ENCODE results near the gene WDR7. TPM values are rescaled to one million over a fixed set of nuclear protein-coding genes. Genes with fewer than 3 reads are reported as not detected.

WDR7 gene
- total RNA-seq, 2 donors from 2014 or later, result 51.1 to 69.1 TPM

DNA sequence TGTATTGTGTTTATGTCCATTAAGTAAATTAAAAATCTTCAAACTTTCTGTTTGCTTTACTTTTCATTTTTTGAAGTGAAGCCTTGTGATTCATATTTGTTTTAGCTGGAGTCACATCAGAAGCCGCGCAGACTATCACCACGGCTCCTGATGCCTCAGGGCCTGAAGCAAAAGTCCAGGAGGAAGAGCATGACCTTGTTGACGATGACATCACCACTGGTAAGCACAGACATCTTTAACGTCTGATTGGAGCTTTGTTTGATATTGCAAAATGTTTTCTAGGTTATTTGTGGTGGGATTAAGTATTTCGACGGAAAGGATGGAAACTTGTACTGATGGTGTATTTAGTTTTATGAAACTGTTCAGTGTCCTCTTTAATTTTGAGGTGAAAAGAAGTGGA, 164.8 kb downstream of the WDR7 start:
- no peak for ATAC-seq
- peaks cover 0 to 4% of the 10 kb centered on the region in 2 donors for H3K4me1 Mint-ChIP-seq (ENCODE audit: low read depth in 2 of 2)
- H3K36me3 Mint-ChIP-seq, result no peaks in the 10 kb centered on the region
- H3K4me3 Mint-ChIP-seq, result no peak overlapping the region
- no peaks in the 10 kb centered on the region for H3K9me3 Mint-ChIP-seq
- no peak for DNase-seq (ENCODE audit: low spot score)
- H3K27me3 Mint-ChIP-seq, result no peaks in the 10 kb centered on the region
- H3K27ac Mint-ChIP-seq, result no peak overlapping the region

DNA sequence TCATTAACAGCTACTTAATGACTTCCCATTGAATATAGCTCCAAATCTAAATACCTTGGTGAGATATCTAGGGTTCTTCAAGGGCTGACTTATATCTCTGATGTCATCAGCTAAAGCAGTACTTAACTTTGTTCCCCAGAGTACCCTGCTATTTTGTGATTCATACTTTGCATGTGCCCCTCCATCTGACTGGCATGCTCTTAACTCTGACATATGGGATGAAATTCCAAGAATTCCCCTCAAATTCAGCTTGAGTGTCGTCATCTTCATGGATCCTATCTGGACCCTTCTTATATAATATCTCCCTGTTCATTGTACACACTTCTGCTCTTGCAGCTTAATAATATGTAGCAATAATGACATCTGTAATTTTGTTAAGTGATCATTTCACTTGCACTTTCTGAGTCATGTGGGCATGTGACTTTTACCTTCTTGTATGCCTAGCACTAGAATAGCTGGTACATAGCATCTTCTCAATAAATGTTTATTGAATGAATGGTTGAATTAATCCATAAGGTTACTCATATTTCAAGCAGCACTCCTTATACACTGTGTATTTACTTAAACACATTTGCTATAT, 172.9 kb downstream of the WDR7 start:
- Mint-ChIP-seq H3K9me3 (no peaks in the 10 kb centered on the region), H3K4me3 (no peak overlapping the region), H3K27me3 (no peaks in the 10 kb centered on the region), H3K4me1 (ENCODE audit: low read depth in 2 of 2) (peaks cover 16 to 17% of the 10 kb centered on the region in 2 donors), H3K27ac (no peak overlapping the region), H3K36me3 (peaks cover 8% of the 10 kb centered on the region)
- no peak for ATAC-seq
- no peak for DNase-seq (ENCODE audit: low spot score)

DNA sequence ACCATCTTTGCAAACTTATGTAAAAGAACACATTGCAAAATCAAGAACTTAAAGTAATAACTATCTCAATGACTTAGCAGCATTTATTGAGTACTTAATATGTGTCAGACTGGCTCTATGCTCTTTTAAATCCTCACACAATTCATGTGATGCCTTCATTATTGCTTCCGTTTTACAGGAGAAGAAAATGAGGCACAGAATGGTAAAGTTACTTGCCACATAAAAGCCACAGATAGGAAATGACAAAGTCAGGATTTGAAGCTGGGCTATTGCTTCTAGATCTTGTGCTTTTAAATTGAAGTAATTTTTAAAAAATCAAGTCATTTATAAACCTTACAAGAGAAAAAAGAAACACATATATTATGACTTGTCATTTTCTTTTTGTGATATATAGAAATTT, 174.2 kb downstream of the WDR7 start:
- no peaks in the 10 kb centered on the region for H3K27me3 Mint-ChIP-seq
- H3K27ac Mint-ChIP-seq, result peak overlapping the region in 1 of 2 donors; percentile 6
- no peak for DNase-seq (ENCODE audit: low spot score)
- peaks cover 19 to 21% of the 10 kb centered on the region in 2 donors for H3K4me1 Mint-ChIP-seq (ENCODE audit: low read depth in 2 of 2)
- ATAC-seq, result no peak
- peaks cover 8% of the 10 kb centered on the region for H3K36me3 Mint-ChIP-seq
- no peaks in the 10 kb centered on the region for H3K9me3 Mint-ChIP-seq
- H3K4me3 Mint-ChIP-seq, result no peak overlapping the region

DNA sequence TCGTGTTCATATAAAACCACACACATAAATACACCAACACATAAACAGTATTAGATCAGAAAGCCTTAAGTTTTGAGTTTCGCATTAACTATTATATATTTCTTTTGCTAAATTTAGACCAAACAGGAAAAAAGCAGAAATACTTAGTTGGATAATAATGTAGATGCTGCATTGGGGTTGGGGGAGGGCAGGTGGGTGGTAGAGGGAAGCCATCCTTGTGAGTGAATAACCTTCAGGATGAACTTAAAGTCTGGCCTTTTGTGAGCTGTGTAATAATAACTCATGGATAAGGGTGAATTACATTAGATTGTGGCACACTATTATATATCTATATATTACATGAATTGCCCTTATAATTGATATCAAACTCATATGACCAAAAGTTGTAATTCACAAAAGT, 174.7 kb downstream of the WDR7 start:
- H3K4me1 Mint-ChIP-seq (ENCODE audit: low read depth in 2 of 2), result peaks cover 21 to 23% of the 10 kb centered on the region in 2 donors
- ATAC-seq (no peak), DNase-seq (ENCODE audit: low spot score) (no peak)
- no peak overlapping the region for H3K4me3 Mint-ChIP-seq
- H3K9me3 Mint-ChIP-seq, result no peaks in the 10 kb centered on the region
- peaks cover 8% of the 10 kb centered on the region for H3K36me3 Mint-ChIP-seq
- no peak overlapping the region for H3K27ac Mint-ChIP-seq
- H3K27me3 Mint-ChIP-seq, result no peaks in the 10 kb centered on the region

DNA sequence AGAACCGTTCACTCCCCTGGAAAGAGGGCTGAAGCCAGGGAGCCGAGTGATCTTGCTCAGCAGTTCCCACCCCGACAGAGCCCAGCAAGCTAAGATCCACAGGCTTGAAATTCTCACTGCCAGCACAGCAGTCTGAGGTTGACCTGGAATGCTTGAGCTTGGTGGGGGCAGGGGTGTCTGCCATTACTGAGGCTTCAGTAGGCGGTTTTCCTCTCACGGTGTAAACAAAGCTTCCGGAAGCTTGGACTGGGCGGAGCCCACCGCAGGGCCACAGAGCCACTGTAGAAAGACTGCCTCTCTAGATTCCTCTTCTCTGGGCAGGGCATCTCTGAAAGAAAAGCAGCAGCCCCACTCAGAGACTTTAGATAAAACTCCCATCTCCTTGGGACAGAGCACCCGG, 180.8 kb downstream of the WDR7 start:
- Mint-ChIP-seq H3K36me3 (no peaks in the 10 kb centered on the region), H3K4me3 (no peak overlapping the region), H3K4me1 (ENCODE audit: low read depth in 2 of 2) (peaks cover 9 to 11% of the 10 kb centered on the region in 2 donors), H3K9me3 (no peaks in the 10 kb centered on the region), H3K27ac (no peak overlapping the region), H3K27me3 (no peaks in the 10 kb centered on the region)
- ATAC-seq, result no peak
- DNase-seq (ENCODE audit: low spot score), result no peak

DNA sequence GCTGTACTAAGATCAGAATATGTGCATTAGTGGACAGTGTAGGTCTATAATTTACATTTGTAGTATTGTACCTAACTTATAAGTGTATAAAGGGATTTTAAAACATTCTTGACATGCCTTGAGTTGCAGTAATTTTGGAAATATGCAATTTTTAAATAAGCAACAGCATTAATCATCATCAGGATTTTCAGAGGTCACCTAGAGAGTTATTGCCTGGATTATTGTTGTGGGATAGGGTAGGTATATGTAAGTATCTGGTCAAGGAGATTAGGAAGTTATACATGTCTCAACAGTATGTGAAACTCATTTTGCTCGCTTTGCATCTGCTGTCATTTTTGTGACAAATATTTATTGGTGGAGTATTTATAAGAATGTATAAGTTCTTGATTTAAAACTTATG, 184.2 kb downstream of the WDR7 start:
- Mint-ChIP-seq H3K27me3 (no peaks in the 10 kb centered on the region), H3K9me3 (no peaks in the 10 kb centered on the region), H3K4me1 (ENCODE audit: low read depth in 2 of 2) (peaks cover 6 to 7% of the 10 kb centered on the region in 2 donors), H3K27ac (no peak overlapping the region), H3K4me3 (no peak overlapping the region), H3K36me3 (no peaks in the 10 kb centered on the region)
- no peak for ATAC-seq
- DNase-seq (ENCODE audit: low spot score), result no peak

DNA sequence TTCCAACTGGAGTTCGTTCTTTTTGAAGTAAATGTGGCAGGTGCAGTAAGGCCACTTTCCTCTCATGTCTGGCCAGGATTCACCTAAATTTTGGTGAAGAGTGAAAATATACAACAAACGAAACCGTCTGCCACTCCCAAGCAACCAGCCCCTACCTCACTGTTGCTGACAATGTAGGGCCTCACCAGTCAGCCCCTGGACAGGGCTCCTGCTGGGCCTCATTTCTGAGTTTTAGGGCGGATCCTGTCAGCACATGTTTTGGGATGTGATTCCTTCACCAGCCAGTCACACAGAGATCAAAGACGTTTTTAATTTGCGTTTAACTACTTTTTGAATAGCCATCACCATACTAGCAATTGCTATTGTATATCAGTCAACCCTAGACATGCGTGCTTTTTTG, 185.0 kb downstream of the WDR7 start:
- H3K36me3 Mint-ChIP-seq, result no peaks in the 10 kb centered on the region
- H3K4me1 Mint-ChIP-seq (ENCODE audit: low read depth in 2 of 2), result peaks cover 1 to 2% of the 10 kb centered on the region in 2 donors
- H3K27ac Mint-ChIP-seq, result no peak overlapping the region
- ATAC-seq (no peak), DNase-seq (ENCODE audit: low spot score) (no peak)
- H3K9me3 Mint-ChIP-seq, result no peaks in the 10 kb centered on the region
- no peak overlapping the region for H3K4me3 Mint-ChIP-seq
- H3K27me3 Mint-ChIP-seq, result no peaks in the 10 kb centered on the region

DNA sequence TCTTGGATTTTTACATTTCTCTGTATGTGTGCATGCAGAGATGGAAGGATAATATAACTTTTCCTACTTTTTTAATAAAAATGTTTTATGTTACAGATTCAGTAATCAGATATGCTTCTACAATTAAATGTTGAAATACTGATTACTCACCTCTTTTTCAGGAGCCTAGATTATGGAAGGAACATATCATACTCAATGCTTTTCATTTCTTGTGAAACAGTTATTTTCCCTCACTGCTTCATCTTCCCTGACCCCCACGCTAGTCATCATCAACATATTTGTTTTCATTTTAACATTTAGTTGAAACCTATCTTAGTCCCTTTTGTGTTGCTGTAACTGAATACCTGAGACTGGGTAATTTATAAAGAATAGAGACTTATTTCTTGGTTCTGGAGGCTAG, 190.7 kb downstream of the WDR7 start:
- Mint-ChIP-seq H3K36me3 (peaks cover 5% of the 10 kb centered on the region), H3K4me3 (no peak overlapping the region), H3K9me3 (peaks cover 2% of the 10 kb centered on the region), H3K27me3 (no peaks in the 10 kb centered on the region), H3K27ac (no peak overlapping the region), H3K4me1 (ENCODE audit: low read depth in 2 of 2) (no peaks in the 10 kb centered on the region)
- ATAC-seq (no peak), DNase-seq (ENCODE audit: low spot score) (no peak)

DNA sequence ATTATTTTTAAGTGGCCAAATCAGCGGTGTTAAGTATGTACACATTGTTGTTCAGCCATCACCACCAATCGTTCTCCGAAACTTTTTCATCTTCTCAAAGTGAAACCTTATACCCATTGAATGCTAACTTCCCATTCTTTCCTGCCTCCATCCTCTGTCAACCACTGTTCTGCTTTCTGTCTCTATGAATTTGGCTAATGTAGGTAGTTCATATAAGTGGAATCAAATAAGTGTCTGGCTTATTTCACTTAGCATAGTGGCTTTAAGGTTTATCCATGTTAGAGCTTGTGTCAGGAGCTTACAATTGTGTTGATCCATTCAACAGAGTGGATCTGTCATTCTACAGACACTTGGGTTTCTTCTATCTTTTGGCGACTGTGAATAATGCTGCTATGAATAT, 192.1 kb downstream of the WDR7 start:
- Mint-ChIP-seq H3K27ac (no peak overlapping the region), H3K4me3 (no peak overlapping the region), H3K4me1 (ENCODE audit: low read depth in 2 of 2) (no peaks in the 10 kb centered on the region), H3K9me3 (peaks cover 3% of the 10 kb centered on the region), H3K36me3 (peaks cover 10% of the 10 kb centered on the region), H3K27me3 (no peaks in the 10 kb centered on the region)
- no peak for ATAC-seq
- no peak for DNase-seq (ENCODE audit: low spot score)

DNA sequence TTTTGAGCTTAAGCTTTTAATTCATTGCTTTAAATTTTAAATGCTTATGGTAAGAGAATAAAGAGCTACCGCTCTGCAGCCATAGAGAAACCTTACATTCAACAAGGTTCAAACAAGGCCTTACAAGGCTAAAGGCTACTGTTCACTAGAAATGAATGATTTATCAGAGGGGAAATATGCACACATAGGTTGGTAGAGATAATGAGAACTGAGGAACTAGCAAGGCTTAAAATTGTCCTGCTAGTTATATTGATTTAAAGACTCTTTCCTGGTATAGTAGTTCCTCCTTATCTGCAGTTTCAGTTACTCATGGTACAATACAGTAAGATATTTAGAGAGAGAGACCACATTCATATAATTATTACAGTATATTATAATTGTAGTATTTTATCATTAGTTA, 193.4 kb downstream of the WDR7 start:
- DNase-seq (ENCODE audit: low spot score), result no peak
- Mint-ChIP-seq H3K27me3 (no peaks in the 10 kb centered on the region), H3K4me3 (no peak overlapping the region), H3K36me3 (peaks cover 19% of the 10 kb centered on the region), H3K27ac (no peak overlapping the region), H3K4me1 (ENCODE audit: low read depth in 2 of 2) (peaks cover 0 to 4% of the 10 kb centered on the region in 2 donors), H3K9me3 (peaks cover 8% of the 10 kb centered on the region)
- ATAC-seq, result no peak

DNA sequence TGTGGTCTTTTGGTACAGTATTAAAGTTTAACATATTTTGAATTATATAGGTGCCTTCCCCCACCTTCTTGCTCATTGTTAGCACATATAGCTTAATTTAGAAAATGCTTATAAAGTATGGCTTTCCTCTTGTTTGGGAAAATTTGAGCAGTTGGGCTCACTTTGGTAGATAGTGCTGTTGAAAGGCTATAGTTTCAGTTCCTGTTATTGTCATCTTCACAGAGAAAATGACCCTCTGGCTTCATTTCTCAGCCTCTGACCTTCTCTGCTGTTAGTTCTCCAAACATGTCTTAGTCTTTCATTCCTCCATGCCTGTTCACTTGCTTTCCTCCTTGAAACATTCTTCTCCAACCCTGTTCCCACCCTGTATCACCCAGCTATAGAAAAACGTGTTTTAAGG, 200.6 kb downstream of the WDR7 start:
- Mint-ChIP-seq H3K27me3 (no peaks in the 10 kb centered on the region), H3K36me3 (peaks cover 25% of the 10 kb centered on the region), H3K9me3 (peaks cover 7% of the 10 kb centered on the region), H3K4me1 (ENCODE audit: low read depth in 2 of 2) (peaks cover 7 to 10% of the 10 kb centered on the region in 2 donors), H3K4me3 (no peak overlapping the region), H3K27ac (no peak overlapping the region)
- ATAC-seq (no peak), DNase-seq (ENCODE audit: low spot score) (no peak)

DNA sequence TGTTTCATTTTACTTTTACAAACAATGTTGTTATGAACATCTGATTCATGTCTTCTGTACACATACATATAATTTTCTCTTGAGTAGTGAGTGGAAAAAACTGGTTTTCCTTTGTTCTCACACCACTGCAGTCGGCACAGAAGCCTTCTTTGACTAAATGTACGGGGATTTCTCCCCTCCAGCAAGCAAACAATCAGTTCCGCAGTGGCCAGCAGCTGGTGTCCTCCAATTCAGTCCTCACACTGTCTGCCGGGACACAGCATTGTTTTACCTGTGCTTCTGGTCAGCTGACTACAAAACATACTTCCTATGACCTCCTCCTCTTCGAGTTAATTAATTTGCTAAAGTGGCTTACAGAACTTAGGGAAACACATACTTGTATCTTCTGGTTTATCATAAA, 202.8 kb downstream of the WDR7 start:
- no peaks in the 10 kb centered on the region for H3K27me3 Mint-ChIP-seq
- H3K4me1 Mint-ChIP-seq (ENCODE audit: low read depth in 2 of 2), result peaks cover 7 to 10% of the 10 kb centered on the region in 2 donors
- H3K36me3 Mint-ChIP-seq, result peaks cover 15% of the 10 kb centered on the region
- ATAC-seq, result no peak
- no peak overlapping the region for H3K27ac Mint-ChIP-seq
- no peak for DNase-seq (ENCODE audit: low spot score)
- no peak overlapping the region for H3K4me3 Mint-ChIP-seq
- peaks cover 2% of the 10 kb centered on the region for H3K9me3 Mint-ChIP-seq

DNA sequence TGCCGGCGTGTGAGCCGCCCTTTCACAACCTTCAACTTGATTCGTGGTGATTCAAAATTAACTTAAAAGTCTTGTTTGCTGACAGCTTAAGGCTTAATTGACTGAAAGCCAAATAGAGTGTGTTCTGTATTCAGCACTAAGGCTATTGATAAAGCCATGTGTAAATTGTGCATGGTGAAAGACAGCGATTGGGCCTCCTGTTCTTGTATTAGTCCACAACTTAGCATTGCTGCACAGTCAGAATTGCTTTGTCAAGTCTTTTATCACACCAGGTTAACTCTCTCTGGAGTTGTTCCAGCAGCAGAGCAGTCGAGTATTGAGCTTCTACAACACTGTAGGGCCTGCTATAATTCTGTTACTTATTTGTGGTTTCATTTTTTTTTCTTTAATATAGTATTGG, 210.1 kb downstream of the WDR7 start:
- Mint-ChIP-seq H3K4me3 (no peak overlapping the region), H3K4me1 (ENCODE audit: low read depth in 2 of 2) (no peaks in the 10 kb centered on the region), H3K27ac (no peak overlapping the region), H3K36me3 (no peaks in the 10 kb centered on the region), H3K27me3 (no peaks in the 10 kb centered on the region), H3K9me3 (no peaks in the 10 kb centered on the region)
- DNase-seq (ENCODE audit: low spot score), result no peak
- ATAC-seq, result no peak

DNA sequence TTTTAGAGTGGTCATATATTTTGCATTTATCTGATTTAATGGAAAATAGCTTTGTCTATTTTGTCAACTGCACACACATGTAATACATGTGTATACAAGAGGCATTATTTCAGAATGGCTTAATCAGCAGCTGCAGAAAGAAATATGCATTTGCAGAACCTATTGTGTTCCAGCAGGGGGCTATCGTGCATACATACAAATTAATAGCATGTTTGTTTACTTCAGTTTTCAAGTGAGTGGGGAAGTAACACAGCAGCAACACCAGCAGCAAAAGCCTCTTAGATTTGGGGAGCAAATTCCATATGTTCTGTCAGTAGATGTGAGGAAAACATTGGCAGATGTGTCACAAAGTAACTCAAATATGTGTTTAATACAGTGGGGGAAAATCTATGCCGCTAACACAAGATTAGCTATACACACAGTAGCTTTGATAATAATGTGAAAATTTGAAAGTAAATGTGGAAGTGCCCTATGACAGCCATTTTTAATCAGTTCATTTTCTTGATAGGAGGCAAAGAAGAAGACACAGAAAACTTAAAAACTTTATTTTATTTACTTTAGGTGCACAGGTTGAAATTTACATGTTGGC, 218.1 kb downstream of the WDR7 start:
- H3K36me3 Mint-ChIP-seq, result no peaks in the 10 kb centered on the region
- ATAC-seq, result no peak
- no peaks in the 10 kb centered on the region for H3K27me3 Mint-ChIP-seq
- peaks cover 3 to 5% of the 10 kb centered on the region in 2 donors for H3K4me1 Mint-ChIP-seq (ENCODE audit: low read depth in 2 of 2)
- no peaks in the 10 kb centered on the region for H3K9me3 Mint-ChIP-seq
- no peak overlapping the region for H3K4me3 Mint-ChIP-seq
- H3K27ac Mint-ChIP-seq, result no peak overlapping the region
- DNase-seq (ENCODE audit: low spot score), result no peak

DNA sequence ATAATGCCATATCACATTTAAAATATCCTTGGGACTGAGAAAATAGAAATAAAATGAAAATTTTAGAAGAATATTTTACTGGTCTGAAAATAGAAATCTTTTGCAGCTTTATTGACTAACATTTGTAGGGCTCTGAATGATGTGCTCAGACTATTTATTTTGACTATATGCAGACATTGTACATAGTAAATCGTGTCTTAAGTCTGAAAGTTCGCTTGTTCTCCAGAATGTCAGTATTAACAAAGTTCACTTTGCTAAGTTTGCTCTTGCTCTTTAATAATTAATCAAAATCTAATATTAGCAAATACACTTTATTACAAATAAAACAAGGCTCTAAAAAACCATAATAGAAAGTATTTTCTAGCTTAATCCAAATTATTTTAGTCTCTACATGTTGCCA, 219.8 kb downstream of the WDR7 start:
- Mint-ChIP-seq H3K27ac (no peak overlapping the region), H3K4me3 (no peak overlapping the region), H3K36me3 (no peaks in the 10 kb centered on the region), H3K9me3 (no peaks in the 10 kb centered on the region), H3K27me3 (no peaks in the 10 kb centered on the region), H3K4me1 (ENCODE audit: low read depth in 2 of 2) (peaks cover 3 to 5% of the 10 kb centered on the region in 2 donors)
- ATAC-seq (no peak), DNase-seq (ENCODE audit: low spot score) (no peak)
